MM.1S (cell line): ENCODE results near the gene NUDT17.
"Not testable (repeated sequence)": the region's sequence is repeated elsewhere in the genome, so short reads cannot be mapped to it uniquely, and the experiment has no call there.

ENCODE experiments used
- DNase-seq: peaks from one replicate; pipeline ENCODE4 v3.0.0-alpha.2; 2015
- H2AFZ ChIP-seq: fragments of 300-600 bp; sonication (generic); 2 replicates; pipeline ENCODE4 v1.6.0; 2016; ENCODE audit warnings: antibody characterized with exemption, low read length
- H3F3A ChIP-seq: fragments of 300-600 bp; sonication (generic); 2 replicates; pipeline ENCODE4 v1.6.1; 2016; ENCODE audit warnings: mild to moderate bottlenecking, antibody characterized with exemption, low read length, moderate library complexity, mixed read lengths; ENCODE audit not compliant: insufficient read depth
- H3K27ac ChIP-seq: fragments of 300-600 bp; sonication (generic); 2 replicates; pipeline ENCODE4 v1.5.1; 2016; ENCODE audit warnings: mild to moderate bottlenecking, low read length
- H3K27me3 ChIP-seq: fragments of 300-600 bp; sonication (generic); replicated peaks from 2 replicates; pipeline ENCODE4 v1.6.0; 2016; ENCODE audit warnings: low read length; ENCODE audit not compliant: insufficient read depth
- H3K36me3 ChIP-seq: fragments of 300-600 bp; sonication (generic); replicated peaks from 2 replicates; pipeline ENCODE4 v1.6.1; 2016; ENCODE audit warnings: mild to moderate bottlenecking, low read length, mixed read lengths; ENCODE audit not compliant: insufficient read depth
- H3K4me1 ChIP-seq: fragments of 300-600 bp; sonication (generic); 2 replicates; pipeline ENCODE4 v1.6.1; 2016; ENCODE audit warnings: low read length, mixed read lengths
- H3K4me2 ChIP-seq: fragments of 300-600 bp; sonication (generic); 2 replicates; pipeline ENCODE4 v1.6.0; 2016; ENCODE audit warnings: low read depth, low read length
- H3K4me3 ChIP-seq: fragments of 300-600 bp; sonication (generic); 2 replicates; pipeline ENCODE4 v1.5.1; 2016; ENCODE audit warnings: low read length, mixed read lengths
- H3K79me2 ChIP-seq: fragments of 300-600 bp; sonication (generic); 2 replicates; pipeline ENCODE4 v1.6.1; 2016; ENCODE audit warnings: mixed run types, low read length, mixed read lengths
- H3K9ac ChIP-seq: fragments of 300-600 bp; sonication (generic); 2 replicates; pipeline ENCODE4 v1.6.1; 2016; ENCODE audit warnings: low read length, mixed read lengths
- H3K9me2 ChIP-seq: fragments of 300-600 bp; sonication (generic); replicated peaks from 2 replicates; pipeline ENCODE4 v1.6.1; 2016; ENCODE audit warnings: mild to moderate bottlenecking, low read length, mixed read lengths; ENCODE audit not compliant: insufficient read depth
- H3K9me3 ChIP-seq: fragments of 300-600 bp; sonication (generic); replicated peaks from 2 replicates; pipeline ENCODE4 v1.6.1; 2016; ENCODE audit warnings: mild to moderate bottlenecking, low read length, mixed read lengths; ENCODE audit not compliant: insufficient read depth
- H4K20me1 ChIP-seq: fragments of 300-600 bp; sonication (generic); 2 replicates; pipeline ENCODE4 v1.6.1; 2016; ENCODE audit warnings: mild to moderate bottlenecking, low read length, moderate library complexity, mixed read lengths; ENCODE audit not compliant: insufficient read depth
- EZH2 ChIP-seq: fragments of 300-600 bp; sonication (generic); optimal IDR thresholded peaks from 2 replicates; pipeline ENCODE3; 2017; ENCODE audit warnings: low read depth, mild to moderate bottlenecking, antibody characterized with exemption, low read length, mixed read lengths
- EZH2phosphoT487 ChIP-seq: fragments of 300-600 bp; sonication (generic); IDR thresholded peaks from 2 replicates; pipeline ENCODE4 v1.6.1; 2018; ENCODE audit warnings: antibody characterized with exemption, low read length
- TF ChIP-seq, protein P1 (sequence below): fragments of 300-600 bp; sonication (generic); IDR thresholded peaks from 2 replicates; pipeline ENCODE4 v1.5.1; 2016; ENCODE audit warnings: antibody characterized with exemption, low read length, mixed read lengths

NUDT17 gene

DNA sequence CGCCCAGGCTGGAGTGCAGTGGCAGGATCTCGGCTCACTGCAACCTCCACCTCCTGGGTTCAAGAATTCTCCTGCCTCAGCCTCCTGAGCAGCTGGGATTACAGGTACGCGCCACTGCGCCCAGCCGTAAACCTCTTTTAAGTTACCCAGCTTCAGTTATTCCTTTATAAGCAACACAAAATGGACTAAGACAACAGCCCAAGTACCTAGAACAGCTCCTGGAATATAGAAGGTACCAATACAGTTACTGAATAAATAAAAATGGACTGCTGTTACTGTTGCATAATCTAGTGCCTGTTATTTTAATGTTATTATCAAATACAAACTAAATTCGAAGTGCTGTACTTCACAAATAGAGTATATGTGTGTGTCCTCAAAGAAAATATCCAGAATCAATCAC is 38.6 kb upstream of the NUDT17 start:
- Histone ChIP-seq H3K9me2 (no peaks in the 10 kb centered on the region), H3K4me3 (no peak overlapping the region), H3K36me3 (no peaks in the 10 kb centered on the region), H3F3A (no peaks in the 10 kb centered on the region), H3K27me3 (no peaks in the 10 kb centered on the region), H2AFZ (no peak overlapping the region), H4K20me1 (no peaks in the 10 kb centered on the region), H3K4me1 (no peaks in the 10 kb centered on the region), H3K79me2 (peaks cover 72% of the 10 kb centered on the region), H3K9ac (no peak overlapping the region), H3K4me2 (no peak overlapping the region), H3K27ac (no peak overlapping the region), H3K9me3 (no peaks in the 10 kb centered on the region)
- no peak for DNase-seq
- TF ChIP-seq EZH2phosphoT487 (no peak), EZH2 (no peak)
- TF ChIP-seq, protein P1, sequence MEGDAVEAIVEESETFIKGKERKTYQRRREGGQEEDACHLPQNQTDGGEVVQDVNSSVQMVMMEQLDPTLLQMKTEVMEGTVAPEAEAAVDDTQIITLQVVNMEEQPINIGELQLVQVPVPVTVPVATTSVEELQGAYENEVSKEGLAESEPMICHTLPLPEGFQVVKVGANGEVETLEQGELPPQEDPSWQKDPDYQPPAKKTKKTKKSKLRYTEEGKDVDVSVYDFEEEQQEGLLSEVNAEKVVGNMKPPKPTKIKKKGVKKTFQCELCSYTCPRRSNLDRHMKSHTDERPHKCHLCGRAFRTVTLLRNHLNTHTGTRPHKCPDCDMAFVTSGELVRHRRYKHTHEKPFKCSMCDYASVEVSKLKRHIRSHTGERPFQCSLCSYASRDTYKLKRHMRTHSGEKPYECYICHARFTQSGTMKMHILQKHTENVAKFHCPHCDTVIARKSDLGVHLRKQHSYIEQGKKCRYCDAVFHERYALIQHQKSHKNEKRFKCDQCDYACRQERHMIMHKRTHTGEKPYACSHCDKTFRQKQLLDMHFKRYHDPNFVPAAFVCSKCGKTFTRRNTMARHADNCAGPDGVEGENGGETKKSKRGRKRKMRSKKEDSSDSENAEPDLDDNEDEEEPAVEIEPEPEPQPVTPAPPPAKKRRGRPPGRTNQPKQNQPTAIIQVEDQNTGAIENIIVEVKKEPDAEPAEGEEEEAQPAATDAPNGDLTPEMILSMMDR = no peak

DNA sequence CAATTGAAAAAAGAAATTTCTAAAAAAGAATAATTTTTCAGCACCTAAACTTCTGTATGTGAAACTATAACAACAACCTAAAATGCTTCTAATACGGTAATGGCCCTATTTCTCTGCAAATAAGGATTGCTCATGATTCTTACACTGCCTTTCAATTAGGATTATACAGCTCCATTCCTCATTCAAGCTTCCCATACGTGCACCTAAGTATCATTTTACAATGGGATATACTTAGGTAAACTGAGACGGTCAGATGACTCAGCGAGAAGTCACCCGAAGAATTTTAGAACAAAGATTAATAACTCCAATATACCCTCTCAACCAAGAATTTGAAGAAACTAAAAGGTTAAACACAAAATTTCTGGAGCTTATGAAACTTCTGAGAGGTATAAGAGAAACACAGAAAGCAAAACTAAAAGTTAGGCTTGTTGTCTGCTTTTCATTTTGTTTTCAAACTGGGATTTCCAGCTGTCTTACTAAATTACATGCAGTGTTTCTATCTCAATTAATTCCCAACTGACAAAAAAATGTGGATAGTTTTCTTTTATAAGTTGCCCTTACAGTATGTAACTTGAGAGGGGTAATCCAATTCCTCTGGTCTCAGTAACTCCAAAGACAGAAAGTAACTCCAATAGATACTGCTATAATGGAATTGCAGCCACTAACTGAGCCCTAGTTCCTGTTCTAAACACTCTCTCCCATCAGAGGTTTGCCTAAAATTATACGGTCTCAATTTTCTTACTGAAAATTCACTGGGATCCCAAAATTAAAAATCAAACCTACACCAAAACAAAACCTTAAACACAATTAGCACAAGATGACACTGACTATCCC is 32.2 kb upstream of the NUDT17 start:
- not testable (repeated sequence) for H4K20me1 ChIP-seq, H3F3A ChIP-seq, H2AFZ ChIP-seq, H3K4me1 ChIP-seq, H3K27me3 ChIP-seq, H3K27ac ChIP-seq, H3K9me3 ChIP-seq, DNase-seq, H3K9me2 ChIP-seq, H3K9ac ChIP-seq, H3K36me3 ChIP-seq
- Histone ChIP-seq H3K79me2 (peaks cover 16% of the 10 kb centered on the region), H3K4me2 (peak overlapping the region; percentile 54; the same call in 1 of the 2 replicates), H3K4me3 (peak overlapping the region; percentile 39)

DNA sequence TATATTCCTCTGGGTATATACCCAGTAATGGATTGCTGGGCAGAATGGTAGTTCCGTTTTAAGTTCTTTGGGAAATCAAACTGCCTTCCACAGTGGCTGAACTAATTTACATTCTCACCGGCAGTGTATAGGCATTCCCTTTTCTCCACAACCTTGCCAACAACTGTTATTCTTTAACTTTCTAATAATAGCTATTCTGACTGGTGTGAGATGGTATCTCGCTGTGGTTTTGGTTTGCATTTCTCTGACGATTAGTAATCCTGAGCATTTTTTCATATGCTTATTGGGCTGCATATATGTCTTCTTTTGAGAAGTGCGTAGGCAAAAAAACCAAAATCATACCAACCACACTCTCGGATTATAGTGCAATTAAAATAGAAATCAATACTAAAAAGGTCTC is 27.3 kb upstream of the NUDT17 start:
- H3K9ac ChIP-seq, H3K27ac ChIP-seq, H3K36me3 ChIP-seq, H2AFZ ChIP-seq, H3K9me3 ChIP-seq, H3K27me3 ChIP-seq, H3F3A ChIP-seq, H3K4me2 ChIP-seq, H3K4me3 ChIP-seq, H3K9me2 ChIP-seq, DNase-seq, H3K4me1 ChIP-seq, H4K20me1 ChIP-seq: not testable (repeated sequence)
- peaks cover 13% of the 10 kb centered on the region for H3K79me2 ChIP-seq

DNA sequence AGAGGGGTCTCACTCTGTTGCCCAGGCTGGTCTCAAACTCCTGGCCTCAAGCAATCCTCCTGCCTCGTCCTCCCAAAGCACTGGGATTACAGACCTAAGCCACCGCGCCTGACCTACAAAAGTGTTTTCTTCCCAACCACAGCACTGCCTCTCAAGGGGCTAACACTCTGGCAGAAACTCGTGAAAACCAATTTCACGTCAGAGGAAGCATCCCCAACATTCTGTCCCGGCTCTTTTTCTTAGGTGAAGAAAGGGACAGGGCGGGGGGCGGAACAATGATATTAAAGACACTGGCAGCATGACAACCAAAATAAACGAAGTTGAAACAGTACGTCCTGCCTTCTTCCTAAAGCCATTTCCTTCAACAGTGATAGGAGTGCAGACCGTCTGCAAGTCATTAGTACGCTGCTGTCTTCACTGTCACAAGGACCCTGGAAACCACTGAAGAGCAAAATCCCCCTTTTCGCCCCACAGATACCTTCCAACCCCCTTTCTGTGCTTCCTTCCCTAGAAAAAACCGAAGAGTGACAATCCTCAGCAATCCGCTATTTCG is 22.6 kb upstream of the NUDT17 start:
- DNase-seq, H3K27me3 ChIP-seq, H3K9me3 ChIP-seq, H3K9me2 ChIP-seq, H3K9ac ChIP-seq, H3K4me2 ChIP-seq, H3K27ac ChIP-seq, H3F3A ChIP-seq, H3K4me3 ChIP-seq, H4K20me1 ChIP-seq, H2AFZ ChIP-seq, H3K36me3 ChIP-seq: not testable (repeated sequence)
- Histone ChIP-seq H3K79me2 (peaks cover 40% of the 10 kb centered on the region), H3K4me1 (peaks cover 23% of the 10 kb centered on the region)
